PC-9 (cell line): ENCODE results near the gene HS6ST3. TPM values are rescaled to one million over a fixed set of nuclear protein-coding genes. Genes with fewer than 3 reads are reported as not detected.

Source experiments
- BruUV-seq: library from RNA; stranded (reverse); fragments of 400-500 nt; replicated peaks from 2 replicates; lab custom pipeline; 2021; lab: Mats Ljungman, UMichigan
- CTCF ChIA-PET: fragments of 300-600 bp; sonication (Branson Sonifier 250); formaldehyde crosslinking; loops from one replicate; lab custom pipeline; 2022; ENCODE audit warnings: antibody characterized with exemption; lab: Charles Lee
- POLR2A ChIA-PET: fragments of 300-600 bp; sonication (Branson Sonifier 250); formaldehyde crosslinking; loops from one replicate; lab custom pipeline; 2022; ENCODE audit warnings: antibody characterized with exemption; ENCODE audit not compliant: unreplicated experiment; lab: Charles Lee
- DNase-seq, 2 experiments: peaks; one replicate each; pipeline versions ENCODE4 v3.0.0 to v3.0.0-alpha.2; 2015 to 2022; ENCODE audit warnings: mixed read lengths in 1 of 2
- H2AFZ ChIP-seq: fragments of 200-600 bp; sonication (generic); 2 replicates; pipeline ENCODE4 v1.8.1; 2017; ENCODE audit warnings: antibody characterized with exemption
- H3F3A ChIP-seq: fragments of 200-600 bp; sonication (generic); 2 replicates; pipeline ENCODE4 v1.8.1; 2017; ENCODE audit warnings: antibody characterized with exemption, mild to moderate bottlenecking, low read depth; ENCODE audit not compliant: insufficient read depth
- H3K27ac ChIP-seq: fragments of 200-600 bp; sonication (generic); 2 replicates; pipeline ENCODE4 v1.6.1; 2016; ENCODE audit warnings: mixed run types
- H3K27me3 ChIP-seq: fragments of 200-600 bp; sonication (generic); 2 replicates; pipeline ENCODE4 v1.6.1; 2016; ENCODE audit warnings: low read depth, mixed run types; ENCODE audit not compliant: insufficient read depth
- H3K36me3 ChIP-seq: fragments of 200-600 bp; sonication (generic); 2 replicates; pipeline ENCODE4 v1.6.1; 2016; ENCODE audit warnings: low read depth, mixed run types
- H3K4me1 ChIP-seq: fragments of 200-600 bp; sonication (generic); replicated peaks from 2 replicates; pipeline ENCODE4 v1.6.1; 2016; ENCODE audit warnings: mixed run types; ENCODE audit not compliant: insufficient read depth
- H3K4me2 ChIP-seq: fragments of 200-600 bp; sonication (generic); 2 replicates; pipeline ENCODE4 v1.6.1; 2017; ENCODE audit warnings: mixed run types
- H3K4me3 ChIP-seq: fragments of 200-600 bp; sonication (generic); 2 replicates; pipeline ENCODE4 v1.6.1; 2016; ENCODE audit warnings: mixed run types
- H3K79me2 ChIP-seq: fragments of 200-600 bp; sonication (generic); 2 replicates; pipeline ENCODE4 v1.6.1; 2017; ENCODE audit warnings: low read depth, mixed run types
- H3K9me2 ChIP-seq: fragments of 200-600 bp; sonication (generic); 2 replicates; pipeline ENCODE4 v1.8.1; 2017; ENCODE audit warnings: mild to moderate bottlenecking; ENCODE audit not compliant: insufficient read depth
- H3K9me3 ChIP-seq: fragments of 200-600 bp; sonication (generic); 2 replicates; pipeline ENCODE4 v1.8.1; 2016; ENCODE audit warnings: low read depth; ENCODE audit not compliant: insufficient read depth
- H4K20me1 ChIP-seq: fragments of 200-600 bp; sonication (generic); 2 replicates; pipeline ENCODE4 v1.8.1; 2017; ENCODE audit not compliant: insufficient read depth
- EZH2 ChIP-seq: fragments of 200-600 bp; sonication (generic); IDR thresholded peaks from 2 replicates; pipeline ENCODE4 v1.8.0; 2017; ENCODE audit warnings: antibody characterized with exemption, low read depth
- intact Hi-C: fragments of 100-400 bp; cut with micrococcal nuclease; formaldehyde crosslinking; loops from one replicate; pipeline ENCODE4 v1.10.0; 2022; ENCODE audit not compliant: unreplicated experiment
- total RNA-seq: library from RNA; stranded (reverse); gene quantifications from 2 replicates; pipeline ENCODE4 v1.2.3, GENCODE V29; 2021
- TF ChIP-seq, protein P1 (sequence below): fragments of 200-600 bp; sonication (generic); conservative IDR thresholded peaks from 2 replicates; pipeline ENCODE4 v1.6.1; 2017; ENCODE audit warnings: mixed run types, antibody characterized with exemption, mild to moderate bottlenecking, moderate library complexity

The HS6ST3 gene
- total RNA-seq, 1 experiment from 2014 or later: not detected

DNA sequence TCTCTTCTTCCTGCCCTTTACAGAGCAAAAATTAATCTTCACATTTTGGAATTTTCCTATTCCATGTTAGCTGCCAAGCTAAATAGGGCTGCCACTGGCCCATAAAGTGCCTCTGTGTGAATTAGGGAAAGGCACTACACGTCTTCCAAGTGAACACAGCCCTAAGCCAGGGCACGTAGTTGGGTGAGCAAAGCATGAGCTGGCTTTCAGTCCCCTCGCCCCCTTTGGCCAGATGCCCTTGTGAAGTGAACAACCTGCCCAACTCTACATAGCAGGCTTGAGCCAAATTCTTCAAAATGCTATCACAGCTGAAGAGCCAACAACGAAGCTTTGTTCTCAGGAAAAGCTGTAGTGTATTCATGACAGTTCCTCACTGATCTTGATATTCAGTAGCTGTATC lies 691.2 kb downstream of the HS6ST3 start:
- H3F3A ChIP-seq: no peaks in the 10 kb centered on the region
- no peaks in the 10 kb centered on the region for H3K9me2 ChIP-seq
- no peaks in the 10 kb centered on the region for H3K9me3 ChIP-seq
- no peaks in the 10 kb centered on the region for H3K4me1 ChIP-seq
- no peaks in the 10 kb centered on the region for H3K27me3 ChIP-seq
- no peak overlapping the region for H3K4me3 ChIP-seq
- CTCF ChIA-PET: no interaction called here
- no peak overlapping the region for H3K4me2 ChIP-seq
- no peaks in the 10 kb centered on the region for H3K36me3 ChIP-seq
- no peak for DNase-seq
- intact Hi-C loops: no loop called here
- BruUV-seq: no TSS peak
- no peak overlapping the region for H2AFZ ChIP-seq
- no peaks in the 10 kb centered on the region for H4K20me1 ChIP-seq
- H3K27ac ChIP-seq: no peak overlapping the region
- POLR2A ChIA-PET: no interaction called here
- no peaks in the 10 kb centered on the region for H3K79me2 ChIP-seq
- TF ChIP-seq, protein P1, sequence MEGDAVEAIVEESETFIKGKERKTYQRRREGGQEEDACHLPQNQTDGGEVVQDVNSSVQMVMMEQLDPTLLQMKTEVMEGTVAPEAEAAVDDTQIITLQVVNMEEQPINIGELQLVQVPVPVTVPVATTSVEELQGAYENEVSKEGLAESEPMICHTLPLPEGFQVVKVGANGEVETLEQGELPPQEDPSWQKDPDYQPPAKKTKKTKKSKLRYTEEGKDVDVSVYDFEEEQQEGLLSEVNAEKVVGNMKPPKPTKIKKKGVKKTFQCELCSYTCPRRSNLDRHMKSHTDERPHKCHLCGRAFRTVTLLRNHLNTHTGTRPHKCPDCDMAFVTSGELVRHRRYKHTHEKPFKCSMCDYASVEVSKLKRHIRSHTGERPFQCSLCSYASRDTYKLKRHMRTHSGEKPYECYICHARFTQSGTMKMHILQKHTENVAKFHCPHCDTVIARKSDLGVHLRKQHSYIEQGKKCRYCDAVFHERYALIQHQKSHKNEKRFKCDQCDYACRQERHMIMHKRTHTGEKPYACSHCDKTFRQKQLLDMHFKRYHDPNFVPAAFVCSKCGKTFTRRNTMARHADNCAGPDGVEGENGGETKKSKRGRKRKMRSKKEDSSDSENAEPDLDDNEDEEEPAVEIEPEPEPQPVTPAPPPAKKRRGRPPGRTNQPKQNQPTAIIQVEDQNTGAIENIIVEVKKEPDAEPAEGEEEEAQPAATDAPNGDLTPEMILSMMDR: no peak
- no peak for TF ChIP-seq EZH2

DNA sequence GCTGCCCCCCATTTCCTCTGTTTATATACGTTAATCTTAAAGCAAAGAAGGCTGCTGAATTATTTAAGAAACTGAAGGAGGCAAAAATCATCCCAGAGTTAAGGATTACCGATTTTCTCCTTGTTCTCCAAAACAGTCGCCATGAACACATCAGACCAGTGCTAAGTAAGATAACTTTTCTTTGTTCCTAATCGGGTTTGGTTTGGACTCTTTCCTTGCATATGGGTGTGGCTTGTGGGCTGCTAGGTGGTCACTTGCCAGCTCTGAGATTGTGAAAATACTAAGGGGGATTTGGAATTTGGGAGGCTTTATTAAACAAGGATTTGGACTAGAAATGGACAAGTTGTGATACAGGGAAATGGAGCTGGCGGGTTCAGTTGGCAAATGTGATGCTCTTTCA lies 692.3 kb downstream of the HS6ST3 start:
- no peaks in the 10 kb centered on the region for H3K36me3 ChIP-seq
- no peak for DNase-seq
- H3K27ac ChIP-seq: no peak overlapping the region
- ChIA-PET POLR2A (no interaction called here), CTCF (no interaction called here)
- no peaks in the 10 kb centered on the region for H3F3A ChIP-seq
- no peaks in the 10 kb centered on the region for H3K79me2 ChIP-seq
- BruUV-seq: no TSS peak
- H3K4me2 ChIP-seq: no peak overlapping the region
- TF ChIP-seq, protein P1: no peak
- TF ChIP-seq EZH2: no peak
- no peaks in the 10 kb centered on the region for H4K20me1 ChIP-seq
- H3K27me3 ChIP-seq: no peaks in the 10 kb centered on the region
- H3K9me3 ChIP-seq: no peaks in the 10 kb centered on the region
- no peak overlapping the region for H2AFZ ChIP-seq
- no peak overlapping the region for H3K4me3 ChIP-seq
- H3K9me2 ChIP-seq: no peaks in the 10 kb centered on the region
- H3K4me1 ChIP-seq: no peaks in the 10 kb centered on the region
- intact Hi-C loops: no loop called here

DNA sequence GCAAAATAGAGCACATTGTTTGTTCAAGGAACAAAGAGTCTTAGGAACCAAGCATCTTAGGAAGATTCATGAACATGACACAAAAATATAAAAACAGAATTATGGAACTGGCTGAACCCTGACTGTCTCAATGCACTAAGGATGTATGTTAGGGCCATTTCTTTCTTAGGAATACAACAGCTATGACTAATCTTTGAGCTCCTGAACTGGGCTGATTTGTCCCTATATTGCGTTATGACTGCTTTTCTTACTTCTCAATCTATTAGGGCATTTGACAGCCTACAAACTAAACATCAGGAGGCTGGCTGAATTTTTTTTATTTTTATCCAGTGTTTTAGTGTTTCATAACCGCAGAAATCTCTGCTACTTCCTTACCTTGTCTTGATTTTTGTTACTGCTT lies 693.1 kb downstream of the HS6ST3 start:
- no peaks in the 10 kb centered on the region for H3K79me2 ChIP-seq
- ChIA-PET POLR2A (no interaction called here), CTCF (no interaction called here)
- no peak overlapping the region for H3K4me2 ChIP-seq
- H4K20me1 ChIP-seq: no peaks in the 10 kb centered on the region
- TF ChIP-seq, protein P1: no peak
- no peak for TF ChIP-seq EZH2
- H3K36me3 ChIP-seq: no peaks in the 10 kb centered on the region
- no peaks in the 10 kb centered on the region for H3K4me1 ChIP-seq
- H2AFZ ChIP-seq: no peak overlapping the region
- H3K9me3 ChIP-seq: no peaks in the 10 kb centered on the region
- H3K9me2 ChIP-seq: no peaks in the 10 kb centered on the region
- no peak for DNase-seq
- BruUV-seq: no TSS peak
- no peak overlapping the region for H3K27ac ChIP-seq
- no peaks in the 10 kb centered on the region for H3F3A ChIP-seq
- intact Hi-C loops: no loop called here
- no peak overlapping the region for H3K4me3 ChIP-seq
- H3K27me3 ChIP-seq: no peaks in the 10 kb centered on the region
